A673 (cell line): ENCODE data around the gene PHRF1. TPM values are rescaled to one million over a fixed set of nuclear protein-coding genes. Genes with fewer than 3 reads are reported as not detected.
A peak's percentile ranks its signal among the peaks of the same experiment; 100 is the strongest.

ENCODE experiments used
- BruUV-seq: library from RNA; stranded (reverse); fragments of 400-500 nt; replicated peaks from 2 replicates; lab custom pipeline; 2021; lab: Mats Ljungman, UMichigan
- CTCF ChIA-PET: fragments of 300-600 bp; sonication (Branson Sonifier 250); formaldehyde crosslinking; loops from one replicate; lab custom pipeline; 2022; ENCODE audit warnings: antibody characterized with exemption; lab: Charles Lee
- POLR2A ChIA-PET: fragments of 300-600 bp; sonication (Branson Sonifier 250); formaldehyde crosslinking; loops from one replicate; lab custom pipeline; 2022; ENCODE audit warnings: antibody characterized with exemption; ENCODE audit not compliant: low non-redundant PET; lab: Charles Lee
- DNase-seq: peaks from one replicate; pipeline ENCODE4 v3.0.0-alpha.2; 2015; ENCODE audit warnings: low spot score
- H3K27ac ChIP-seq: fragments of 200-600 bp; sonication (generic); 2 replicates; pipeline ENCODE4 v1.5.1; 2016; ENCODE audit warnings: mixed run types, low read depth, mild to moderate bottlenecking, mixed read lengths, antibody characterized with exemption, low read length; ENCODE audit not compliant: poor library complexity, severe bottlenecking
- H3K27me3 ChIP-seq: fragments of 200-600 bp; sonication (generic); replicated peaks from 2 replicates; pipeline ENCODE4 v1.6.1; 2017; ENCODE audit warnings: mixed run types, low read depth, mild to moderate bottlenecking, mixed read lengths, antibody characterized with exemption, low read length; ENCODE audit not compliant: insufficient read depth, poor library complexity
- H3K36me3 ChIP-seq: fragments of 200-600 bp; sonication (generic); 2 replicates; pipeline ENCODE4 v1.6.1; 2016; ENCODE audit warnings: mixed run types, mild to moderate bottlenecking, mixed read lengths, antibody characterized with exemption, low read length; ENCODE audit not compliant: insufficient read depth, poor library complexity, severe bottlenecking
- H3K4me1 ChIP-seq: fragments of 200-600 bp; sonication (generic); 2 replicates; pipeline ENCODE4 v1.6.1; 2017; ENCODE audit warnings: mixed run types, mild to moderate bottlenecking, mixed read lengths, antibody characterized with exemption, low read length; ENCODE audit not compliant: insufficient read depth, poor library complexity, severe bottlenecking
- H3K4me3 ChIP-seq: fragments of 200-600 bp; sonication (generic); 2 replicates; pipeline ENCODE4 v1.5.1; 2016; ENCODE audit warnings: low read depth, mixed run types, mild to moderate bottlenecking, mixed read lengths, low read length; ENCODE audit not compliant: poor library complexity, severe bottlenecking
- H3K9me3 ChIP-seq: fragments of 200-600 bp; sonication (generic); 2 replicates; pipeline ENCODE4 v1.6.1; 2016; ENCODE audit warnings: mixed run types, low read depth, mild to moderate bottlenecking, mixed read lengths, antibody characterized with exemption, low read length; ENCODE audit not compliant: poor library complexity, severe bottlenecking
- CTCF ChIP-seq: fragments of 300-800, 200-600 bp; sonication (generic); conservative IDR thresholded peaks from 2 replicates; pipeline ENCODE4 v1.5.1; 2017; ENCODE audit warnings: low read depth, mild to moderate bottlenecking, antibody characterized with exemption, low read length, moderate library complexity, mixed read lengths
- EZH2 ChIP-seq: fragments of 200-600 bp; sonication (generic); IDR thresholded peaks from 2 replicates; pipeline ENCODE4 v1.6.1; 2017; ENCODE audit warnings: borderline replicate concordance, low read depth, mild to moderate bottlenecking, mixed read lengths, antibody characterized with exemption, low read length; ENCODE audit not compliant: poor library complexity, severe bottlenecking
- intact Hi-C: fragments of 100-400 bp; cut with micrococcal nuclease; formaldehyde crosslinking; loops from one replicate; pipeline ENCODE4 v1.10.0; 2022; ENCODE audit not compliant: unreplicated experiment
- total RNA-seq: library from RNA; stranded (reverse); gene quantifications from 2 replicates; pipeline ENCODE4 v1.2.3, GENCODE V29; 2021

PHRF1 gene
- total RNA-seq, 1 experiment from 2014 or later, result 43.0 TPM

- Histone ChIP-seq H3K9me3 (no peaks in the 10 kb centered on the region), H3K36me3 (peaks cover 14% of the 10 kb centered on the region), H3K27ac (no peak overlapping the region), H3K27me3 (no peaks in the 10 kb centered on the region), H3K4me1 (peaks cover 17% of the 10 kb centered on the region), H3K4me3 (peak overlapping the region; percentile 71)
- TSS peak; percentile 57 for BruUV-seq
- no peak for DNase-seq
- no peak for TF ChIP-seq CTCF
- no peak for TF ChIP-seq EZH2
- intact Hi-C loops, result no loop called here
- ChIA-PET POLR2A (no interaction called here), CTCF (no interaction called here)
These were observed 42.5 kb upstream of the PHRF1 start for GRCh38 chr11:533586-534395.

GRCh38 chr11:534396-535209, 41.7 kb upstream of the PHRF1 start:
- no peak for DNase-seq
- Histone ChIP-seq H3K27me3 (no peaks in the 10 kb centered on the region), H3K4me1 (peaks cover 17% of the 10 kb centered on the region), H3K4me3 (peak overlapping the region; percentile 71), H3K36me3 (peaks cover 14% of the 10 kb centered on the region), H3K9me3 (no peaks in the 10 kb centered on the region), H3K27ac (peak overlapping the region; percentile 69)
- POLR2A ChIA-PET, result no interaction called here
- BruUV-seq, result no TSS peak
- TF ChIP-seq CTCF (no peak), EZH2 (no peak)
- CTCF ChIA-PET, result no interaction called here
- intact Hi-C loops, result no loop called here

- ChIA-PET POLR2A (no interaction called here), CTCF (no interaction called here)
- intact Hi-C loops, result no loop called here
- Histone ChIP-seq H3K4me3 (peak overlapping the region; percentile 71), H3K4me1 (peaks cover 17% of the 10 kb centered on the region), H3K27me3 (no peaks in the 10 kb centered on the region), H3K36me3 (peaks cover 14% of the 10 kb centered on the region), H3K9me3 (no peaks in the 10 kb centered on the region), H3K27ac (no peak overlapping the region)
- DNase-seq, result no peak
- TF ChIP-seq CTCF (no peak), EZH2 (no peak)
- no TSS peak for BruUV-seq
These were observed 41.1 kb upstream of the PHRF1 start for GRCh38 chr11:535210-535518.
